Mesothelial cell of epicardium (in vitro differentiated cells): ENCODE data around the gene TEN1. TPM values are rescaled to one million over a fixed set of nuclear protein-coding genes. Genes with fewer than 3 reads are reported as not detected.

Experiments
- DNase-seq, 2 experiments: peaks; one replicate each; pipeline ENCODE4 v3.0.0; 2021; ENCODE audit warnings: low spot score in 2 of 2; ENCODE audit not compliant: unreplicated experiment in 2 of 2
- H3K27ac Mint-ChIP-seq: 2 replicates; pipeline ENCODE4 v1.8.0; 2021; ENCODE audit warnings: mixed read lengths
- H3K27me3 Mint-ChIP-seq: 2 replicates; pipeline ENCODE4 v1.8.0; 2021; ENCODE audit warnings: low read depth, mixed read lengths
- H3K36me3 Mint-ChIP-seq: 2 replicates; pipeline ENCODE4 v1.8.0; 2021; ENCODE audit warnings: mixed read lengths
- H3K4me1 Mint-ChIP-seq: 2 replicates; pipeline ENCODE4 v1.8.0; 2021; ENCODE audit warnings: mixed read lengths
- H3K4me3 Mint-ChIP-seq: 2 replicates; pipeline ENCODE4 v1.8.0; 2021; ENCODE audit warnings: mild to moderate bottlenecking, moderate library complexity, mixed read lengths
- H3K9me3 Mint-ChIP-seq: 2 replicates; pipeline ENCODE4 v1.8.0; 2021; ENCODE audit warnings: mixed read lengths
- CTCF ChIP-seq: fragments of 200-600 bp; sonication (generic); IDR thresholded peaks from one replicate; pipeline ENCODE4 v1.5.0; 2021; ENCODE audit warnings: antibody characterized with exemption; ENCODE audit not compliant: unreplicated experiment
- total RNA-seq: library from RNA; stranded (reverse); gene quantifications from 3 replicates; pipeline ENCODE4 v1.2.1, GENCODE V29; 2021

The TEN1 gene
- total RNA-seq, 1 donor from 2014 or later, result 35.5 TPM

- no peaks in the 10 kb centered on the region for H3K27me3 Mint-ChIP-seq
- no peak overlapping the region for H3K4me3 Mint-ChIP-seq
- peaks cover under 1% of the 10 kb centered on the region for H3K4me1 Mint-ChIP-seq
- H3K27ac Mint-ChIP-seq, result no peak overlapping the region
- H3K9me3 Mint-ChIP-seq, result no peaks in the 10 kb centered on the region
- DNase-seq, result no peak
- no peak for TF ChIP-seq CTCF
- no peaks in the 10 kb centered on the region for H3K36me3 Mint-ChIP-seq
These were observed 43.2 kb downstream of the TEN1 start for GRCh38 chr17:76022285-76022684.

- no peak for DNase-seq
- no peak overlapping the region for H3K27ac Mint-ChIP-seq
- TF ChIP-seq CTCF, result no peak
- no peaks in the 10 kb centered on the region for H3K36me3 Mint-ChIP-seq
- no peaks in the 10 kb centered on the region for H3K9me3 Mint-ChIP-seq
- H3K27me3 Mint-ChIP-seq, result no peaks in the 10 kb centered on the region
- H3K4me3 Mint-ChIP-seq, result no peak overlapping the region
- H3K4me1 Mint-ChIP-seq, result peaks cover 4% of the 10 kb centered on the region
These were observed 44.2 kb downstream of the TEN1 start for GRCh38 chr17:76022973-76023899.

- no peak for TF ChIP-seq CTCF
- no peak overlapping the region for H3K4me3 Mint-ChIP-seq
- no peaks in the 10 kb centered on the region for H3K27me3 Mint-ChIP-seq
- no peak for DNase-seq
- H3K36me3 Mint-ChIP-seq, result no peaks in the 10 kb centered on the region
- no peak overlapping the region for H3K27ac Mint-ChIP-seq
- H3K4me1 Mint-ChIP-seq, result peaks cover 4% of the 10 kb centered on the region
- no peaks in the 10 kb centered on the region for H3K9me3 Mint-ChIP-seq
These were observed 44.8 kb downstream of the TEN1 start for GRCh38 chr17:76023900-76024237.

DNA sequence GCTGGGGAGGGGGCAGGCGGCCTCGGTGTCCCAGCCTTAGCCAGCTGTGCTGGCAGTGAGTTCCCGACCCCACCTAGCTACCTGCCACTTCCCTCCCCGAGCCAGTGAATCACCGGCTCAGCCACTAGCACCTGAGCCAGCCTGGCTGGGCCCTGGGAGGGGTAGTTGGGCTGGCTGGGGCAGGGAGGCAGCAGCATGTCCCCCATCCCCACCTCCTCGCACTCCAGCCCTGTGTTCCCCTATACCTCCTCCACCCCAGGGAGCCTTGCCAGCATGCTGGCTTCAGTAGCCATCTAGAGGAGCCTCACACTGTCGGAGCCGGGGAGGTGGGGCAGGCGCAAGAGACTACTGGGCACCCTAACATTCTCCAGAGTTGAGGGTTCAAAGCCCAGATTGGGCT is 45.3 kb downstream of the TEN1 start:
- no peak for DNase-seq
- H3K36me3 Mint-ChIP-seq, result no peaks in the 10 kb centered on the region
- no peak overlapping the region for H3K27ac Mint-ChIP-seq
- no peaks in the 10 kb centered on the region for H3K27me3 Mint-ChIP-seq
- peaks cover 6% of the 10 kb centered on the region for H3K4me1 Mint-ChIP-seq
- H3K4me3 Mint-ChIP-seq, result no peak overlapping the region
- no peaks in the 10 kb centered on the region for H3K9me3 Mint-ChIP-seq
- no peak for TF ChIP-seq CTCF

DNA sequence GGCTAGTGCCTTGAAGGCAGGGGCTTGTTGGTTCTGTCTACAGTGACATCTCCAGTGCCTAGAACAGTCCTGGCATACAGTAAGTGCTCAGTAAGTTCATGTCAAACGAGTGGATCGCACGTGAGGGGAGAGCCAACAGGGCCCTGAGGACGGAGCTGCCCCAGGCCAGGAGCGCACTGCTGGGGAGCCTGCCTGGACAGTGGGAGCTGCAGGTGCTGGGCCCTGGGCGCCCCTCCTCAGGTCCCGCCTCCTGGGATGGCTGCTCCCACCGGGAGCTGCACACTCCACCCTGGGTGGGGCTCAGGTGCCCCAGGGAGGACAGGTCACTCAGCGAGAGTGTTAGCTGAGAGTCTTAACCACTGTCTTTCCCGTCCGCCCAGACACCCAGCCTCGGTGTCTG is 46.3 kb downstream of the TEN1 start:
- H3K36me3 Mint-ChIP-seq, result no peaks in the 10 kb centered on the region
- no peak overlapping the region for H3K27ac Mint-ChIP-seq
- no peak for TF ChIP-seq CTCF
- H3K4me3 Mint-ChIP-seq, result no peak overlapping the region
- H3K4me1 Mint-ChIP-seq, result peaks cover 12% of the 10 kb centered on the region
- no peak for DNase-seq
- no peaks in the 10 kb centered on the region for H3K9me3 Mint-ChIP-seq
- no peaks in the 10 kb centered on the region for H3K27me3 Mint-ChIP-seq
